HT1080 (cell line): ENCODE results near the gene DKKL1. TPM values are rescaled to one million over a fixed set of nuclear protein-coding genes. Genes with fewer than 3 reads are reported as not detected.
A peak's percentile ranks its signal among the peaks of the same experiment; 100 is the strongest.
"Not testable (repeated sequence)": the region's sequence is repeated elsewhere in the genome, so short reads cannot be mapped to it uniquely, and the experiment has no call there.

Experiments used
- DNase-seq: peaks from one replicate; pipeline ENCODE4 v3.0.0-alpha.2; 2015; ENCODE audit warnings: low read depth
- polyA plus RNA-seq, 2 experiments: library from polyadenylated mRNA; depleted of rRNA; stranded (reverse); fragments of >200 nt; gene quantifications; 2 replicates each; pipeline ENCODE4 v1.2.3, GENCODE V29; 2015
- total RNA-seq: library from RNA; depleted of rRNA; stranded (reverse); fragments of >200 nt; shearing (Covaris generic); gene quantifications from 2 replicates; pipeline ENCODE4 v1.2.3, GENCODE V29; 2014; rRNA removed

The DKKL1 gene
- total RNA-seq = not detected in 2 replicates
- not detected in 2 replicates for polyA plus RNA-seq (2015; cell fraction: cytosol; rRNA removed)
- polyA plus RNA-seq (2015; cell fraction: nucleus; rRNA removed) = not detected in 2 replicates

DNA sequence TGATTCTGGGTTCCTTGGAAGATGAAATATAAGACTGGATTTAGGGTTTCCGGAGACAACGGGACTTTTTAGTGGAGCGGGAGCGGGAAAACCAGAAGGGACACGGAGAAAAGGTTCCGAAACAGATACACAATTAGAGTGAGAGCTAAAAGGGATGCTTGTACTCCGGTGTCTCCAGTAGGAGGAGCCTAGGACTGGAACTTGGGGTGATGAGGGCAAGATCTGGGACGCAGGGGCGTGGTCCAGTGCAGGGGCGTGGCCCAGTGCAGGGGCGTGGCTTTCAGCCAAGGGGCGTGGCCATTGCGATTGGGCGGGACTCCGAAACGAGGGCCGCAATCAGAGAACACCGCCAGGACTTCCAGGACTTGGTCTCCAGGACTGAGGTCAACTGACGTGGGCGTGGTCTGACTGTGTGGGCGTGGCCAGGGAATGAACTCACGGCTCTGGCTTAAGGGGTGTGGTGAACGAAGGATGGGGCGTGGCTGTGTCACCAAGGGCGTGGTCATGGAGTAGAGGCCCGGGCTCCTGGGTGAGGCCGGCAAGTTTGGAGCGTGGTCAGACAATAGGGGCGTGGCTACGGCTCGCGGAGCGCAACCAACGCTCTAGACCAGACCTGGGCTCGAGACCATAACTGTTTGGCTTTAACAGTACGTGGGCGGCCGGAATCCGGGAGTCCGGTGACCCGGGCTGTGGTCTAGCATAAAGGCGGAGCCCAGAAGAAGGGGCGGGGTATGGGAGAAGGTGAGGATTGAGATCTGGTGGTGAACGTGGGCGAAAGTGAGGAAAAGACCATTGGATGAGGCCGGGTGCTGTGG, at the start of gene DKKL1:
DKKL1 (plus strand) TSS at position 610 of the 815 bp plus-strand sequence; CDS start at position 732, 122 bp downstream.
- DNase-seq = peak; percentile 92

DNA sequence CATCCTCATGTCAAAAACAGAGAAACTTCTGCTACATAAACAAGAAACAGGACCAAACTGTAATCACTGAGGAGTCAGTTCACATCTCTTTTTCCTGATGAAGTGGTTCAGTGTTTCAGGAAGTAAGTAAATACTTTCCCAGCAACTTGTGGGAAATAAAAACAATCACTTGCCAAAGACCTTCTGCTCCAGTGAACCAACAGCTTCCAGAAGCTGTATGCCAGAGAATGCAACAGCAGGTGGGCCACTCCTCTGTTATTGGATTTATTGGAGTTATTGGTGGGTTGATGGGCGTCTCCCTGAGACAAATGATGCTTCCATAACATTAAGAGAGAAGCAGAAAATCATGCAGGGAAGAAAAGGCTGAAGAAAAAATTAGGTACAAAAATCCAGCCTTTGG, 48.6 kb upstream of the DKKL1 start:
- no peak for DNase-seq

- DNase-seq = no peak
These were observed 47.4 kb upstream of the DKKL1 start for GRCh38 chr19:49316284-49316683.

DNA sequence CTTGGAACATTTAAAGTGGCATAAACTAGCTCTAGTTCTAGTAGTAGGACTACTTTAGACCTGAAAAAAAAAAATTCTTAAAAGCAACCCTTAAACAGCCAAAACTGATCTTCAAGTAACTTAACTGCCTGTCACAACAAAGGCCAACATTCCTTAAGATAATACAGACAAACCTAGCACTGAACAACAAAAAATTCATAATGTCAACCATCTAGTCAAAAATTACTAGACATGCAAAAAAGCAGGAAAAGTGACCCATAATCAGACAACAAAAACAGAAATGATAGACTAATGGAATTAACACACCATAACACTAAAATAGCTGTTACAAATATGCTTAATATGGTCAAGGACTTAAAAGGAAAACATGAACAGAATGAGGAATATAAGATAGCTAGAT, 45.4 kb upstream of the DKKL1 start:
- no peak for DNase-seq

DNA sequence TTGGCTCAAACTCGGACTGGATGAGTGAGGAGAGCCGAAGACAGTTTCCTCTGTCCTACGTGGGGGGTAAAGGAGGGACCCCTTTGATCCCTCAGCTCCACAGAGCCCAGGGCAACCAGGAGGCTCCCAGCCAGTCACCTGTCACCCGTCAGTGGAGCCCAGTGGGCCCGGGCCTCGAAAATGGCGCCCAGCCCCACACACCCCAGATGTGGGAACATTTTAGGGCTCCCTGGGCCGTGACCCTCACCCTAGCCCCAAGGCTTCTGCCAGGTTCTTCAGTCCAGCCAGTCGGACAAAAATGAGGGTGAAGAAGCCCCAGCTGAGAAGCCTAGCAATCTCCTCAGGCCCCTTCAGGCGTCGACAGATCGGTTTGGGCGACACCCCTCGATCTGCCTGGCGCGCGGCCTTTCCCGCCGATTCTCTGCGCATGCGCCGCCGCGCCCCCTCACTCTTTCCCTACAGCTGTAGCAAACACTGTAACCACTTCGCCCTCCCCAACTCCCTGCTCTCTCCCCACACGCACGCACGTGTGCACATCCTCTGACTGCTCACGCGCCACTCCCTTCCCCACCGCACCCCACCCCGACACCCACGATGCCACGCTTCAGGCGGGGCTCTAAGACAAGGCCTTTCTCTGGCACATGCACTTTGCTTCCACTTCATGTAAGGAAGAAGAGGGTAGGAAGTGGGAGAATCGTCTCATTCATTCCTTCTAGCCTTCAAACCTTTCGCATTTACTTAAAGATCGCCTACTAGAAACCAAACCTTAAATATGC, 38.7 kb upstream of the DKKL1 start, which contains the start of gene SLC6A16:
SLC6A16 (minus strand) TSS at position 391 of the 776 bp plus-strand sequence. CDS start 13,844 bp downstream, outside the sequence.
- no peak for DNase-seq

DNA sequence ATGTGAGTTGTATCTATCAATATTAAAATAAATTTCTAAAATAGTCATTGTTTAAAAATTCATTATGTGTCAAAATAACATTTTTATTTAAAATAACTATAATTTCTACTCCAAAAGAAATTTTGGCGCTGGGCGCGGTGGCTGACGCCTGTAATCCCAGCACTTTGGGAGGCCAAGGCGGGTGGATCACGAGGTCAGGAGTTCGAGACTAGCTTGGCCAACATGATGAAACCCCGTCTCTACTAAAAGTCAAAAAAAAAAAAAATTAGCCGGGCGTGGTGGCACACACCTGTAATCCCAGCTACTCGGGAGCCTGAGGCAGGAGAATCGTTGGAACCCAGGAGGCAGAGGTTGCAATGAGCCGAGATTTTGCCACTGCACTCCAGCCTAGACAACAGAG, 37.9 kb upstream of the DKKL1 start:
- DNase-seq = not testable (repeated sequence)

- no peak for DNase-seq
These were observed 37.4 kb upstream of the DKKL1 start for GRCh38 chr19:49326165-49326704.

GRCh38 chr19:49327878-49328544, 35.7 kb upstream of the DKKL1 start:
- peak; percentile 18 for DNase-seq

DNA sequence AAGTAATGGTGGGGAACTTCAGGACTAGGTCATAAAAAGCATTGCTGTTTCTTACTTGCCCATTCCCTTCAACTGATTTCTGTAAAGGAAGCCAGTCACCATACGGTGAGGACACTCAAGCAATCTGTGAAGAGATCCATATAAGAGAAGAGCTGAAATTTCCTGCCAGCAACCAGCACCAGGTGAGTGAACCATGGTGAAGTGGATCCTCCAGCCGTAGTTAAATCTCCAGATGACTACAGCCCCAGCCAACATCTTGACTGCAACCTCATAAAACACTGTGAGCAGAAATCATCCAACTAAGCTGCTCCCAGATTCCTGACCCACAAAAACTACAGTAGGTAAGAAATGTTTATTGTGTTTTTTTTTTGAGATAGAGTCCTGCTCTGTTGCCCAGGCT, 34.9 kb upstream of the DKKL1 start:
- DNase-seq = no peak

DNA sequence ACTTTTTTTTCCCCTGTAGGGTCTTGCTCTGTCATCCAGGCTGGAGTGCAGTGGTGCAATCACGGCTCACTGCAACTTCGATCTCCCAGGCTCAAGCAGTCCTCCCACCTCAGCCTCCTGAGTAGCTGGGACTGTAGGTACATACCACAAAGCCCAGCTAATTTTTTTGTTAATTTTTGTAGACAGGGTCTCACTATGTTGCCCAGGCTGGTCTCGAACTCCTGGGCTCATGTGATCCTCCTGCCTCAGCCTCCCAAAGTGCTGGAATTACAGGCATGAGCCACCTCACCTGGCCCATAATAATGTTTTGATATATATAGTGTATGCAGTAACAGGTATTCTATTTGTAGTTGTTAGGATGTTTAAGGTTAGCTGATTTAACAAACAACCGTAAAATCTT, 32.5 kb upstream of the DKKL1 start:
- not testable (repeated sequence) for DNase-seq

DNA sequence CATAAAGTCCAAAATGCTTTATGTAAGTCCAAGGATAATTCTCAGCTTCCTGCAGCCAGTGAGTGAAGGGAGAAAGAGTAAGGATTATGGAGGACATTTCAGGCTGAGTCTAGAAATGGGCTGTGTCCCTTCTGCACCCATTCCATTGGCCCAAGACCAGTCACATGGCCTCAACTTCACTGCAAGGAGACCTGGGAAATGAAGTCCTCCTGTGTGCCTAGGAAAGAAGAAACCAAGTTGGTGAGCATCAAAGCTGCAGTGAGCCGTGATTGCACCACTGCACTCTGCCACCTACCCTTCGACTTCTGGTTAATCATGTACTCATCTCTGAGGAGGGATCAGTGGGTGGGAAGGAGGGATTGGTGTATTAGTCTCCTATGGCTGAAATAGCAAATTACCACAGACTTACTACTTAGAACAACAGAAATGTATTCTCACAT, 32.0 kb upstream of the DKKL1 start:
- DNase-seq = peak; percentile 53

DNA sequence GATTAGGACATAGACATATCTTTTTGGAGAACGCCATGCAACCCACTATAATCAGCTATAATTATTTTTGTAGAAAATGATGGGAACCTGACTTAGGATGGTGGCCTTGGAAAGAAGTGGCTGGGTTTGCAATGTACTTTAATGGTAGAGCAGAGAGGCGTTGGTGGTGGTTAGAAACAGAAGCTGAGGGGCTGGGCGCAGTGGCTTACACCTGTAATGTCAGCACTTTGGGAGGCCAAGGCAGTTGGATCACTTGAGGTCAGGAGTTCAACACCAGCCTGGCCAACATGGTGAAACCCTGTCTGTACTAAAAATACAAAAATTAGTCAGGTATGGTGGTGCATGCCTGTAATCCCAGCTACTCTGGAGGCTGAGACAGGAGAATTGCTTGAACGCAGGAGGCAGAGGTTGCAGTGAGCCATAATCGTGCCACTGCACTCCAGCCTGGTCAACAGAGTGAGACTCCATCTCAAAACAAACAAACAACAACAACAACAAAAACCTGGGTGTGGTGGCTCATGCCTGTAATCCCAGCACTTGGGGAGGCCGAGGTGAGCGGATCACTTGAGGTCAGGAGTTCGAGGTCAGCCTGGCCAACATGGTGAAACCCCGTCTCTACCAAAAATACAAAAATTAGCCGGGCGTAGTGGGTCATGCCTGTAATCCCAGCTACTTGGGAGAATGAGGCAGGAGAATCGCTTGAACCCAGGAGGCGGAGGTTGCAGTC, 30.8 kb upstream of the DKKL1 start:
- DNase-seq = not testable (repeated sequence)

GRCh38 chr19:49333418-49333805, 30.3 kb upstream of the DKKL1 start:
- no peak for DNase-seq

DNA sequence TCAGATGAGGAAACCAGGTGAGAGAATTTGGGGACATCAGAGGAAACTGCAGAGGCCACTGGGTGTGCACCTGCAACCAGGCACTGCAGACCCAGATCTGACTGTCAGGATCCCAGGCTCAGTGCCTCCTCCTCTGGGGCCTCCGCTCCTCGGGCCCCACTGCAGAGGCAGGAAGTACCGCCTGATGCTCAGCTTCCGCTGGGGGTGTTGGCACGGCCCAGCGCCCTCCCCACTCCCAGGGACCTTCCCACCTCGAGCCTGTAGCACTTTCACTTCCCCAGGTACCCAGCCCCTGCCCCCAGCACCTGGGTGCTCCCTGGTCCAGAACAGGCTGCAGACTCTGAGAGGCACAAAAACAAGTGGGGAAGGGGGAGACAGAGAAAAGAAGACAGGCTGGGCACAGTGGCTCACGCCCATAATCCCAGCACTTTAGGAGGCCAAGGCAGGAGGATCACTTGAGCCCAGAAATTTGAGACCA, 29.8 kb upstream of the DKKL1 start:
- no peak for DNase-seq

DNA sequence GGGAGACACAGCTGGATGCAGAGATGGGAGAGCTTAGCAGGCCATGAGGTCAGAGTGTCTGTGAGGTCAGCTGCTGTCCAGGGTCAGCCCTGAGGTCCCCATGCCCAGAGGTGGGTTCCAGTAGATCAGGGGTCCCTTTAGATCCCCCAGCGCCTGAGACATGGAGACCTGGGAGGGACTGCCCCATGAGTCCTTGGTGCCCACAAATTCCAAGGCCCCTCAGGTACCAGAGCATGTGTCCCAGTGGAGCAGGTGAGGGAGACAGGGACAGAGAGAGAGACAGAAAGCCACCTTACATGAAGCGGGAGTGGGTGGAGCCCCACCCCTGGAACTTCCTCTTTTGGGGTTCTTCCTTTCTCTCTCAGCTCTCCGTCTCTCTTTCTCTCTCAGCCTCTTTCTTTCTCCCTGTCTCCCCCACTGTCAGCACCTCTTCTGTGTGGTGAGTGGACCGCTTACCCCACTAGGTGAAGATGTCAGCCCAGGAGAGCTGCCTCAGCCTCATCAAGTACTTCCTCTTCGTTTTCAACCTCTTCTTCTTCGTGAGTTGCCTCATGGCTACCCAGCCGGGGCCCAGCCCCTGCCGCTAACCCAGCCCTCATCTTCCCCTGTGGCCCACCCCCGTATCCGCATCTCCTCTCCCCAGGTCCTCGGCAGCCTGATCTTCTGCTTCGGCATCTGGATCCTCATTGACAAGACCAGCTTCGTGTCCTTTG, 28.4 kb upstream of the DKKL1 start, which contains the start of gene CD37:
CD37 (plus strand) TSS at position 336 of the 713 bp plus-strand sequence; CDS start at position 471, 135 bp downstream.
- no peak for DNase-seq

DNA sequence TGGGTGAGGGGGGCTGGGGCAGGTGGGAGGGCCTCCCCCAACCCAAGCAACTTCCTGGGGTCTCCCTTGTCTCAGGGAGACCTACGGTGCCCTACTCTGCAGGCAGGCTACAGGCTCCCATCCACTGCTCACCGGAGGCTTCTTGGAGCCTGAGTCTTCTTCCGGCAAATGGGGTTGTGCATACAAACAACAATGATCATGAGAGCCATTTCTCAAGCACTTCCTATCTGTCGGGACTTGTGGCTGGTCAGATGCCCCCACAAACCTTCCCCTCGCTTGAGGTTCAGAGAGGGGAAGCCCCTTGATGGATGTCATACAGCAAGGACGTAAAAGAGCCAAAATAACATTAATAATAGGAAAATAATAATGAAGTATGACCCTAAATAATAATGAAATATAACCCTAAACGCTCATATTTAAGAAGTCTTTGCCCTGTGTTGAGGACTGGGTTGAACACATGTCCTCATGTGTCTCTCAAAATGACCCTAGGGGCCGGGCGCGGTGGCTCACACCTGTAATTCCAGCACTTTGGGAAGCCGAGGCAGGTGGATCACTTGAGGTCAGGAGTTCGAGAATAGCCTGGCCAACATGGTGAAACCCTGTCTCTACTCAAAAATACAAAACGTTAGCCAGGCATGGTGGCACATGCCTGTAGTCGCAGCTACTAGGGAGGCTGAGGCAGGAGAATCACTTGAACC, 27.7 kb upstream of the DKKL1 start:
- no peak for DNase-seq

- DNase-seq = no peak
These were observed 27.0 kb upstream of the DKKL1 start for GRCh38 chr19:49336482-49337266.
